ENCODE results near the gene AADACL4. TPM values are rescaled to one million over a fixed set of nuclear protein-coding genes. Genes with fewer than 3 reads are reported as not detected.

AADACL4 gene
- polyA plus RNA-seq, 1 donor from 2014 or later: not detected

- Histone ChIP-seq H3K27me3 (ENCODE audit: insufficient read depth, low read depth, low read length) (no peaks in the 10 kb centered on the region), H3K9me2 (ENCODE audit: insufficient read depth, low read length) (no peaks in the 10 kb centered on the region), H3K79me2 (replicated peaks; ENCODE audit: insufficient read depth, low read length) (no peaks in the 10 kb centered on the region), H4K20me1 (ENCODE audit: insufficient read depth) (no peaks in the 10 kb centered on the region), H3K4me3 (ENCODE audit: low read length) (no peak overlapping the region), H3K36me3 (ENCODE audit: insufficient read depth, low read length) (no peaks in the 10 kb centered on the region), H3K27ac (ENCODE audit: low read length) (no peak overlapping the region), H3K9ac (ENCODE audit: low read length) (no peak overlapping the region), H2AFZ (ENCODE audit: low read depth, low read length) (no peak overlapping the region), H3K4me2 (ENCODE audit: low read length) (no peak overlapping the region), H3F3A (ENCODE audit: insufficient read depth, low read length, poor library complexity, severe bottlenecking) (no peaks in the 10 kb centered on the region), H3K9me3 (ENCODE audit: low read length) (no peaks in the 10 kb centered on the region)
- TF ChIP-seq RAD21 (conservative IDR thresholded peaks at IDR 0.05) (no peak), EP300 (conservative IDR thresholded peaks at IDR 0.05; ENCODE audit: poor library complexity, severe bottlenecking) (no peak), POLR2AphosphoS5 (IDR thresholded peaks at IDR 0.05) (no peak), SMC3 (conservative IDR thresholded peaks at IDR 0.05; ENCODE audit: poor library complexity) (no peak)
- TF ChIP-seq, protein P1, sequence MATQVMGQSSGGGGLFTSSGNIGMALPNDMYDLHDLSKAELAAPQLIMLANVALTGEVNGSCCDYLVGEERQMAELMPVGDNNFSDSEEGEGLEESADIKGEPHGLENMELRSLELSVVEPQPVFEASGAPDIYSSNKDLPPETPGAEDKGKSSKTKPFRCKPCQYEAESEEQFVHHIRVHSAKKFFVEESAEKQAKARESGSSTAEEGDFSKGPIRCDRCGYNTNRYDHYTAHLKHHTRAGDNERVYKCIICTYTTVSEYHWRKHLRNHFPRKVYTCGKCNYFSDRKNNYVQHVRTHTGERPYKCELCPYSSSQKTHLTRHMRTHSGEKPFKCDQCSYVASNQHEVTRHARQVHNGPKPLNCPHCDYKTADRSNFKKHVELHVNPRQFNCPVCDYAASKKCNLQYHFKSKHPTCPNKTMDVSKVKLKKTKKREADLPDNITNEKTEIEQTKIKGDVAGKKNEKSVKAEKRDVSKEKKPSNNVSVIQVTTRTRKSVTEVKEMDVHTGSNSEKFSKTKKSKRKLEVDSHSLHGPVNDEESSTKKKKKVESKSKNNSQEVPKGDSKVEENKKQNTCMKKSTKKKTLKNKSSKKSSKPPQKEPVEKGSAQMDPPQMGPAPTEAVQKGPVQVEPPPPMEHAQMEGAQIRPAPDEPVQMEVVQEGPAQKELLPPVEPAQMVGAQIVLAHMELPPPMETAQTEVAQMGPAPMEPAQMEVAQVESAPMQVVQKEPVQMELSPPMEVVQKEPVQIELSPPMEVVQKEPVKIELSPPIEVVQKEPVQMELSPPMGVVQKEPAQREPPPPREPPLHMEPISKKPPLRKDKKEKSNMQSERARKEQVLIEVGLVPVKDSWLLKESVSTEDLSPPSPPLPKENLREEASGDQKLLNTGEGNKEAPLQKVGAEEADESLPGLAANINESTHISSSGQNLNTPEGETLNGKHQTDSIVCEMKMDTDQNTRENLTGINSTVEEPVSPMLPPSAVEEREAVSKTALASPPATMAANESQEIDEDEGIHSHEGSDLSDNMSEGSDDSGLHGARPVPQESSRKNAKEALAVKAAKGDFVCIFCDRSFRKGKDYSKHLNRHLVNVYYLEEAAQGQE (IDR thresholded peaks at IDR 0.05; ENCODE audit: borderline replicate concordance): no peak
Observed at GRCh38 chr1:12709696-12710095, 65.8 kb downstream of the AADACL4 start.

- Histone ChIP-seq H3K4me2 (ENCODE audit: low read length) (no peak overlapping the region), H3K9me2 (ENCODE audit: insufficient read depth, low read length) (no peaks in the 10 kb centered on the region)
Observed at GRCh38 chr1:12711536-12711935, 67.7 kb downstream of the AADACL4 start.

More at GRCh38 chr1:12711536-12711935, 67.7 kb downstream of the AADACL4 start:
- TF ChIP-seq MXI1 (conservative IDR thresholded peaks at IDR 0.05; ENCODE audit: poor library complexity, severe bottlenecking): no peak
- no peak for TF ChIP-seq POLR2AphosphoS5 (IDR thresholded peaks at IDR 0.05)
- no peak for TF ChIP-seq TAF1 (IDR thresholded peaks at IDR 0.05; ENCODE audit: low read depth)
- TF ChIP-seq EP300 (conservative IDR thresholded peaks at IDR 0.05; ENCODE audit: poor library complexity, severe bottlenecking): no peak
- TF ChIP-seq, protein P2, sequence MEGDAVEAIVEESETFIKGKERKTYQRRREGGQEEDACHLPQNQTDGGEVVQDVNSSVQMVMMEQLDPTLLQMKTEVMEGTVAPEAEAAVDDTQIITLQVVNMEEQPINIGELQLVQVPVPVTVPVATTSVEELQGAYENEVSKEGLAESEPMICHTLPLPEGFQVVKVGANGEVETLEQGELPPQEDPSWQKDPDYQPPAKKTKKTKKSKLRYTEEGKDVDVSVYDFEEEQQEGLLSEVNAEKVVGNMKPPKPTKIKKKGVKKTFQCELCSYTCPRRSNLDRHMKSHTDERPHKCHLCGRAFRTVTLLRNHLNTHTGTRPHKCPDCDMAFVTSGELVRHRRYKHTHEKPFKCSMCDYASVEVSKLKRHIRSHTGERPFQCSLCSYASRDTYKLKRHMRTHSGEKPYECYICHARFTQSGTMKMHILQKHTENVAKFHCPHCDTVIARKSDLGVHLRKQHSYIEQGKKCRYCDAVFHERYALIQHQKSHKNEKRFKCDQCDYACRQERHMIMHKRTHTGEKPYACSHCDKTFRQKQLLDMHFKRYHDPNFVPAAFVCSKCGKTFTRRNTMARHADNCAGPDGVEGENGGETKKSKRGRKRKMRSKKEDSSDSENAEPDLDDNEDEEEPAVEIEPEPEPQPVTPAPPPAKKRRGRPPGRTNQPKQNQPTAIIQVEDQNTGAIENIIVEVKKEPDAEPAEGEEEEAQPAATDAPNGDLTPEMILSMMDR (IDR thresholded peaks at IDR 0.05; ENCODE audit: poor library complexity, severe bottlenecking): no peak
- TF ChIP-seq SMC3 (conservative IDR thresholded peaks at IDR 0.05; ENCODE audit: poor library complexity): no peak
- TF ChIP-seq EZH2 (IDR thresholded peaks at IDR 0.05; ENCODE audit: borderline replicate concordance, insufficient read depth, low read length, poor library complexity, severe bottlenecking): no peak
- no peak for TF ChIP-seq RAD21 (conservative IDR thresholded peaks at IDR 0.05)
- TF ChIP-seq, protein P1 (IDR thresholded peaks at IDR 0.05; ENCODE audit: borderline replicate concordance): no peak
- H3K9me3 ChIP-seq (ENCODE audit: low read length): no peaks in the 10 kb centered on the region
- H3K9ac ChIP-seq (ENCODE audit: low read length): no peak overlapping the region
- H3K27me3 ChIP-seq (ENCODE audit: insufficient read depth, low read depth, low read length): no peaks in the 10 kb centered on the region
- H3F3A ChIP-seq (ENCODE audit: insufficient read depth, low read length, poor library complexity, severe bottlenecking): no peaks in the 10 kb centered on the region
- H4K20me1 ChIP-seq (ENCODE audit: insufficient read depth): no peaks in the 10 kb centered on the region
- no peaks in the 10 kb centered on the region for H3K36me3 ChIP-seq (ENCODE audit: insufficient read depth, low read length)
- H3K27ac ChIP-seq (ENCODE audit: low read length): no peak overlapping the region
- H3K4me3 ChIP-seq (ENCODE audit: low read length): no peak overlapping the region
- no peaks in the 10 kb centered on the region for H3K79me2 ChIP-seq (replicated peaks; ENCODE audit: insufficient read depth, low read length)
- no peak overlapping the region for H2AFZ ChIP-seq (ENCODE audit: low read depth, low read length)
